ENCODE measurements around the gene GPR65.

Gene GPR65

DNA sequence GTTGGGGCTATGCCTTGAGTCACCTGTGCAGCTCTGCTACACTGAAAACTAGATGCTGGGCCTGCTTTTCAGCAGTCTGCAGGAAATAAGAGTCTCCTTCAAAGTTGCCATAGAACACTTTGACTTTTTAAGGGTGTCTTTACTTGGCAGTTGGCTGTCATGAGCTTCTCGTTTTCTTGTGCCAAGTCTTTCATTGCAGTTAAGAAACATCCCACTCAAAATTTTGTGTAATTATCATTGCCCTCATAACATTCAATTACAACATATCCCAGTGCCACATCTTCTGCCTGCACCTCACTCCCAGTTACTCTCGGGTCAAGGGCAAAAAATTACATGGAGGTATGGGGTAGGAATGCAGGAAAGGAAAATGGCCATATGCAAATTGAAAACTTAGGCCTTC lies 29.1 kb downstream of the GPR65 start:
- Histone ChIP-seq H3K36me3 (ENCODE audit: control insufficient read depth, insufficient read depth, low read length) (no peaks in the 10 kb centered on the region), H3K4me3 (replicated peaks; ENCODE audit: low read depth, low read length) (no peak overlapping the region), H3K27me3 (replicated peaks; ENCODE audit: control insufficient read depth, insufficient read depth, low read length) (no peaks in the 10 kb centered on the region)
- TF ChIP-seq CTCF (IDR thresholded peaks at IDR 0.05; ENCODE audit: insufficient read depth, low read length, poor library complexity, severe bottlenecking): no peak
- DNase-seq (ENCODE audit: extremely low read depth, insufficient read length): no peak

DNA sequence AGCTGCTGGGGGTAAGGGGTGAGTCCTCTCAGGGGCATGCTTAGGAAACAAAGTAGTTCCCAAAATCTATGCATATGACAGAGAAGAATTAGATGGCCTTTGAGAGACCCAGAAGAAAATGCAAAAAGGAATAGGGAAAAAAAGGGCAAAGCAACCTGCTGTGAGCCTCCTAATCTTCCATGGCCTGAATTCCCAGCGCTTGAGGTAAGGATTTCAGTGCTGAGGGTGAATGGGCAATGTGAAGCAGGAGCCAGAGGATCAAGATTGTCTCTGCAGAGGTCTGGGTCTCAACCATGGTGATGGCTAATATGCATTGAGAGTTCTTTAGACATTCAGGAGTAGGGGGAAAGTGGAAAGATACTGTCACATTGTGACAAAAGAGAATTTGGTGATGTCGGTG lies 31.5 kb downstream of the GPR65 start:
- no peak for DNase-seq (ENCODE audit: extremely low read depth, insufficient read length)
- H3K4me3 ChIP-seq (replicated peaks; ENCODE audit: low read depth, low read length): no peak overlapping the region
- H3K27me3 ChIP-seq (replicated peaks; ENCODE audit: control insufficient read depth, insufficient read depth, low read length): no peaks in the 10 kb centered on the region
- no peak for TF ChIP-seq CTCF (IDR thresholded peaks at IDR 0.05; ENCODE audit: insufficient read depth, low read length, poor library complexity, severe bottlenecking)
- H3K36me3 ChIP-seq (ENCODE audit: control insufficient read depth, insufficient read depth, low read length): no peaks in the 10 kb centered on the region

GRCh38 chr14:88037325-88037724 lies 32.4 kb downstream of the GPR65 start:
- Histone ChIP-seq H3K27me3 (replicated peaks; ENCODE audit: control insufficient read depth, insufficient read depth, low read length) (no peaks in the 10 kb centered on the region), H3K36me3 (ENCODE audit: control insufficient read depth, insufficient read depth, low read length) (no peaks in the 10 kb centered on the region), H3K4me3 (replicated peaks; ENCODE audit: low read depth, low read length) (no peak overlapping the region)
- TF ChIP-seq CTCF (IDR thresholded peaks at IDR 0.05; ENCODE audit: insufficient read depth, low read length, poor library complexity, severe bottlenecking): no peak
- DNase-seq (ENCODE audit: extremely low read depth, insufficient read length): no peak

DNA sequence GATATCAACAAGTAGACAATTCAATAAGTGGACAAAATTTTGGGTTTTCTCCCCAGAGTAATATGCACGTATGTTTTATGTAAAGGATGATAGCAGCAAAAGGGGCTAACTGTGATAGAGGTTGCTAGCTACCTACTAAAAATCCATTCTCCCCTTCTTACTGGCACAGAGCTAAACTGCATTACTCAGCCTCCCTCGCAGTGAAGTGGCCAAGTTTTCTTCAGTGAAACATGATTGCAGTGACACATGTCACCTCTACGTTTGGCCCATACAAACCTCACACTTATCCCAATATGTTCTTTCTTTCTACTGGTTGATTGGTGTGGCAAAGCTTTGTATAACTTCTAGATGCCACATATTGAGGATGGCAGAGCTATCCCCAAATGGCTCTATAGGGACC lies 34.3 kb downstream of the GPR65 start:
- H3K27me3 ChIP-seq (replicated peaks; ENCODE audit: control insufficient read depth, insufficient read depth, low read length): no peaks in the 10 kb centered on the region
- H3K4me3 ChIP-seq (replicated peaks; ENCODE audit: low read depth, low read length): no peak overlapping the region
- TF ChIP-seq CTCF (IDR thresholded peaks at IDR 0.05; ENCODE audit: insufficient read depth, low read length, poor library complexity, severe bottlenecking): no peak
- no peaks in the 10 kb centered on the region for H3K36me3 ChIP-seq (ENCODE audit: control insufficient read depth, insufficient read depth, low read length)
- no peak for DNase-seq (ENCODE audit: extremely low read depth, insufficient read length)

- Histone ChIP-seq H3K4me3 (replicated peaks; ENCODE audit: low read depth, low read length) (no peak overlapping the region), H3K36me3 (ENCODE audit: control insufficient read depth, insufficient read depth, low read length) (no peaks in the 10 kb centered on the region), H3K27me3 (replicated peaks; ENCODE audit: control insufficient read depth, insufficient read depth, low read length) (no peaks in the 10 kb centered on the region)
- DNase-seq (ENCODE audit: extremely low read depth, insufficient read length): no peak
- no peak for TF ChIP-seq CTCF (IDR thresholded peaks at IDR 0.05; ENCODE audit: insufficient read depth, low read length, poor library complexity, severe bottlenecking)
These were observed 35.2 kb downstream of the GPR65 start for GRCh38 chr14:88040146-88040545.

Measured in GM06990 (cell line).